Astrocyte (in vitro differentiated cells and primary cell): Measurements from ENCODE around the gene PPM1M. TPM values are rescaled to one million over a fixed set of nuclear protein-coding genes. Genes with fewer than 3 reads are reported as not detected.
A peak's percentile ranks its signal among the peaks of the same experiment; 100 is the strongest.

Experiments used
- DNase-seq: peaks from one replicate; pipeline ENCODE4 v3.0.0-alpha.2; 2010; ENCODE audit warnings: low read depth
- FAIRE-seq: peaks from 2 replicates; lab custom pipeline; 2011; peaks lifted over from hg19 to GRCh38; lab: Jason Lieb, UNC
- H2AFZ ChIP-seq: 2 replicates; pipeline ENCODE4 v1.6.0; 2012; ENCODE audit warnings: low read depth, low read length, inconsistent platforms
- H3K27ac ChIP-seq: 2 replicates; pipeline ENCODE4 v1.5.1; 2011; ENCODE audit warnings: low read depth, low read length, inconsistent platforms
- H3K27me3 ChIP-seq: 2 replicates; pipeline ENCODE4 v1.6.0; 2011; ENCODE audit warnings: low read length, inconsistent platforms; ENCODE audit not compliant: insufficient read depth
- H3K36me3 ChIP-seq: 2 replicates; pipeline ENCODE4 v1.5.1; 2011; ENCODE audit warnings: low read length, inconsistent platforms; ENCODE audit not compliant: insufficient read depth
- H3K4me1 ChIP-seq: 2 replicates; pipeline ENCODE4 v1.5.1; 2011; ENCODE audit warnings: low read length, inconsistent platforms; ENCODE audit not compliant: insufficient read depth
- H3K4me2 ChIP-seq: 2 replicates; pipeline ENCODE4 v1.6.0; 2012; ENCODE audit warnings: low read length, inconsistent platforms
- H3K4me3 ChIP-seq: 2 replicates; pipeline ENCODE4 v1.5.1; 2011; ENCODE audit warnings: low read depth, mild to moderate bottlenecking, low read length, inconsistent platforms; ENCODE audit not compliant: insufficient read depth
- H3K79me2 ChIP-seq: 2 replicates; pipeline ENCODE4 v1.6.0; 2012; ENCODE audit warnings: mild to moderate bottlenecking, low read length, inconsistent platforms; ENCODE audit not compliant: insufficient read depth
- H3K9ac ChIP-seq: 2 replicates; pipeline ENCODE4 v1.6.0; 2012; ENCODE audit warnings: mild to moderate bottlenecking, low read length, inconsistent platforms
- H3K9me3 ChIP-seq: 2 replicates; pipeline ENCODE4 v1.5.1; 2012; ENCODE audit warnings: low read depth, mild to moderate bottlenecking, low read length, inconsistent platforms; ENCODE audit not compliant: insufficient read depth
- H4K20me1 ChIP-seq: 2 replicates; pipeline ENCODE4 v1.6.0; 2012; ENCODE audit warnings: low read length, inconsistent platforms; ENCODE audit not compliant: insufficient read depth
- H3K27ac Mint-ChIP-seq: one replicate; pipeline ENCODE4 v1.8.0; 2021; ENCODE audit warnings: mild to moderate bottlenecking, mixed read lengths; ENCODE audit not compliant: unreplicated experiment
- H3K27me3 Mint-ChIP-seq: one replicate; pipeline ENCODE4 v1.8.0; 2021; ENCODE audit warnings: low read depth, mixed read lengths; ENCODE audit not compliant: unreplicated experiment
- H3K36me3 Mint-ChIP-seq: one replicate; pipeline ENCODE4 v1.8.0; 2021; ENCODE audit warnings: low read depth, mixed read lengths; ENCODE audit not compliant: unreplicated experiment
- H3K4me1 Mint-ChIP-seq: one replicate; pipeline ENCODE4 v1.8.0; 2021; ENCODE audit warnings: low read depth, mixed read lengths; ENCODE audit not compliant: unreplicated experiment
- H3K4me3 Mint-ChIP-seq: one replicate; pipeline ENCODE4 v1.8.0; 2021; ENCODE audit warnings: mild to moderate bottlenecking, moderate library complexity, mixed read lengths; ENCODE audit not compliant: unreplicated experiment
- H3K9me3 Mint-ChIP-seq: one replicate; pipeline ENCODE4 v1.8.0; 2021; ENCODE audit warnings: mild to moderate bottlenecking, mixed read lengths; ENCODE audit not compliant: unreplicated experiment
- CTCF ChIP-seq: IDR thresholded peaks from 2 replicates; pipeline ENCODE4 v1.5.1; 2011; ENCODE audit warnings: low read depth, mild to moderate bottlenecking, inconsistent platforms, low read length, moderate library complexity; ENCODE audit not compliant: insufficient read depth
- EZH2 ChIP-seq: IDR thresholded peaks from 2 replicates; pipeline ENCODE4 v1.6.1; 2012; ENCODE audit warnings: mild to moderate bottlenecking, low read length, inconsistent platforms; ENCODE audit not compliant: insufficient read depth
- total RNA-seq: library from RNA; stranded (reverse); gene quantifications from 2 replicates; pipeline ENCODE4 v1.2.1, GENCODE V29; 2021

Gene PPM1M
- total RNA-seq, 1 donor from 2014 or later = 9.1 TPM

- TF ChIP-seq EZH2 (no peak), CTCF (no peak)
- no peak overlapping the region for H3K4me3 ChIP-seq
- Mint-ChIP-seq H3K27ac (no peak overlapping the region), H3K9me3 (no peaks in the 10 kb centered on the region), H3K36me3 (peaks cover 8% of the 10 kb centered on the region), H3K4me3 (no peak overlapping the region), H3K27me3 (peaks cover 9% of the 10 kb centered on the region), H3K4me1 (peaks cover 17% of the 10 kb centered on the region)
- no peak overlapping the region for H3K27ac ChIP-seq
- no peak overlapping the region for H2AFZ ChIP-seq
- H4K20me1 ChIP-seq = peaks cover 12% of the 10 kb centered on the region
- peaks cover 10% of the 10 kb centered on the region for H3K4me1 ChIP-seq
- FAIRE-seq = no peak
- no peak overlapping the region for H3K9ac ChIP-seq
- H3K4me2 ChIP-seq = no peak overlapping the region
- no peaks in the 10 kb centered on the region for H3K9me3 ChIP-seq
- H3K27me3 ChIP-seq = no peaks in the 10 kb centered on the region
- peaks cover 13% of the 10 kb centered on the region for H3K36me3 ChIP-seq
- DNase-seq = no peak
- H3K79me2 ChIP-seq = peaks cover 20% of the 10 kb centered on the region
Measured at GRCh38 chr3:52196977-52197376, 48.6 kb upstream of the PPM1M start.

- no peaks in the 10 kb centered on the region for H3K27me3 ChIP-seq
- peak overlapping the region; percentile 99 for H3K4me3 Mint-ChIP-seq
- peaks cover 17% of the 10 kb centered on the region for H3K36me3 ChIP-seq
- no peaks in the 10 kb centered on the region for H3K9me3 ChIP-seq
- H3K36me3 Mint-ChIP-seq = peaks cover 9% of the 10 kb centered on the region
- peaks cover 17% of the 10 kb centered on the region for H3K4me1 Mint-ChIP-seq
- H3K27me3 Mint-ChIP-seq = peaks cover 9% of the 10 kb centered on the region
- H3K27ac Mint-ChIP-seq = peak overlapping the region; percentile 69
- peaks cover 10% of the 10 kb centered on the region for H3K4me1 ChIP-seq
- H3K4me2 ChIP-seq = peak overlapping the region; percentile 98
- H4K20me1 ChIP-seq = peaks cover 16% of the 10 kb centered on the region
- peak overlapping the region; percentile 91 for H2AFZ ChIP-seq
- H3K9ac ChIP-seq = peak overlapping the region; percentile 94
- H3K9me3 Mint-ChIP-seq = no peaks in the 10 kb centered on the region
- no peak for FAIRE-seq
- DNase-seq = no peak
- H3K4me3 ChIP-seq = peak overlapping the region; percentile 91
- H3K79me2 ChIP-seq = peaks cover 20% of the 10 kb centered on the region
- TF ChIP-seq EZH2 = no peak
- no peak for TF ChIP-seq CTCF
- H3K27ac ChIP-seq = peak overlapping the region; percentile 40
Measured at GRCh38 chr3:52197499-52197841, 48.1 kb upstream of the PPM1M start.

GRCh38 chr3:52197842-52198625 lies 47.5 kb upstream of the PPM1M start, which contains the start of gene ALAS1:
Gene ALAS1, plus strand, starts transcription at chr3:52198160. Its CDS starts 1,082 bp downstream, at chr3:52199242.
- peaks cover 7% of the 10 kb centered on the region for H3K27me3 Mint-ChIP-seq
- Histone ChIP-seq H3K9ac (peak within 1 kb of the TSS; percentile 94), H2AFZ (peak within 1 kb of the TSS; percentile 91), H3K4me1 (peaks cover 10% of the 10 kb centered on the region), H3K4me3 (peak within 1 kb of the TSS; percentile 91), H3K36me3 (peaks cover 22% of the 10 kb centered on the region), H3K79me2 (peaks cover 20% of the 10 kb centered on the region), H3K27me3 (no peaks in the 10 kb centered on the region), H3K27ac (peak within 1 kb of the TSS; percentile 64), H3K9me3 (no peaks in the 10 kb centered on the region), H3K4me2 (peak within 1 kb of the TSS; percentile 98), H4K20me1 (peaks cover 18% of the 10 kb centered on the region)
- FAIRE-seq (no peak), DNase-seq (peak; percentile 45)
- peak within 1 kb of the TSS; percentile 99 for H3K4me3 Mint-ChIP-seq
- H3K4me1 Mint-ChIP-seq = peaks cover 17% of the 10 kb centered on the region
- no peak for TF ChIP-seq CTCF
- TF ChIP-seq EZH2 = no peak
- no peaks in the 10 kb centered on the region for H3K9me3 Mint-ChIP-seq
- peaks cover 11% of the 10 kb centered on the region for H3K36me3 Mint-ChIP-seq
- H3K27ac Mint-ChIP-seq = peak within 1 kb of the TSS; percentile 92
